ENCODE results near the gene ZMYND15. TPM values are rescaled to one million over a fixed set of nuclear protein-coding genes. Genes with fewer than 3 reads are reported as not detected.
"Not testable (repeated sequence)": the region's sequence is repeated elsewhere in the genome, so short reads cannot be mapped to it uniquely, and the experiment has no call there.

The ZMYND15 gene
- total RNA-seq, 1 donor, result not detected

GRCh38 chr17:4701116-4701515 is 38.5 kb upstream of the ZMYND15 start:
- H3K4me3 ChIP-seq (ENCODE audit: low read depth, low read length), result no peak overlapping the region
- DNase-seq (ENCODE audit: low read depth), result no peak
- TF ChIP-seq CTCF (IDR thresholded peaks at IDR 0.05; ENCODE audit: insufficient read depth, low read depth, low read length), result no peak

DNA sequence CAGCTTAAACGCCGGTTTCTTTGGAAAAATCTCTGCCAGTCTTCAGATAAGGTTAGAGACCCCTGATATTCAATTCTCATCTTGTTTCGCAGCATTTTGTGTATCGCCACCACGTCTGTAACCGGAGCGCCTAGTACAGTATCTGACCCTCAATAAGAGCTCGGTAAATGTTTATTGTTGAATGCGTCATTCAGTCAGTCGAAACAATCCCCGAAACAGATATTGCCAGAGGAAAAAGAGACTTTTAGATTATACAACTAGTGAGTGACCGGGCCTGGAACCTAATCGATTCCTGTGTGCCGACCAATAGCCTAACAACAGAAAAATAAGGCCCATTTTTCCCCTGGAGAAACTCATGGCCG is 36.3 kb upstream of the ZMYND15 start:
- no peak for DNase-seq (ENCODE audit: low read depth)

DNA sequence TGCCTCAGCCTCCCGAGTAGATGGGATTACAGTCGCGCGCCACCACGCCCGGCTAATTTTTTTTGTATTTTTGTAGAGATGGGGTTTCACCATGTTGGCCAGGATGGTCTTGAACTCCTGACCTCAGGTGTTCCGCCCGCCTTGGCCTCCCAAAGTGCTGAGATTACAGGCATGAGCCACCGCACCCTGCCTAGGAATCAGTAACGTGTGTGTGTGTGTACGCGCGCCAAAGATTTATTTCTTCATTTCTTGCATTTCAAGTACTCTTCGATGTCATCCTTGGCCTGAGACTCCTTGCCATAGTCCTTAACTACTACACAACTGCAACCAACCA is 35.1 kb upstream of the ZMYND15 start:
- DNase-seq (ENCODE audit: low read depth), result not testable (repeated sequence)
- peak overlapping the region; percentile 98 for H3K4me3 ChIP-seq (ENCODE audit: low read depth, low read length)

More for the DNA sequence above, 36.3 kb upstream of the ZMYND15 start:
- TF ChIP-seq CTCF (IDR thresholded peaks at IDR 0.05; ENCODE audit: insufficient read depth, low read depth, low read length), result no peak
- H3K4me3 ChIP-seq (ENCODE audit: low read depth, low read length), result peak overlapping the region; percentile 98

DNA sequence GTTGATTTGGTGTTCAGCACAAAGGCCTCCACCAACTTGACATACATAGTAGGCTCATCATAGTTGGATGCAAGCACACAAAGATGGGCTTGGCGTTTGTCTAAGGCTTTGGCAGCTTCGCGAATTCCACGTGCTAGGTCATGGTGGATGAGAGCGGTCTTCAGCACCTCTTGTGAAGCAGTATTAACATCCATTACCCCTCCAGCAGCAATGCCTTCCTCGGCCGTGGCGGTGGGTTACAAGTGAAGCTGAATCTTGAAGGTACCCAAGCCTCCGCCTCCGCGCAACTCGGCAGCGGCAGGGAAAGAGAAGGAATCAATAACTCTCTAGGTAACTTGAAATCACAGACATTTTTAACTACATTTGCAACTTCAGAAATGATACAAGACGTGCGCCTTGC is 34.6 kb upstream of the ZMYND15 start:
- no peak for DNase-seq (ENCODE audit: low read depth)
- TF ChIP-seq CTCF (IDR thresholded peaks at IDR 0.05; ENCODE audit: insufficient read depth, low read depth, low read length), result no peak
- no peak overlapping the region for H3K4me3 ChIP-seq (ENCODE audit: low read depth, low read length)

DNA sequence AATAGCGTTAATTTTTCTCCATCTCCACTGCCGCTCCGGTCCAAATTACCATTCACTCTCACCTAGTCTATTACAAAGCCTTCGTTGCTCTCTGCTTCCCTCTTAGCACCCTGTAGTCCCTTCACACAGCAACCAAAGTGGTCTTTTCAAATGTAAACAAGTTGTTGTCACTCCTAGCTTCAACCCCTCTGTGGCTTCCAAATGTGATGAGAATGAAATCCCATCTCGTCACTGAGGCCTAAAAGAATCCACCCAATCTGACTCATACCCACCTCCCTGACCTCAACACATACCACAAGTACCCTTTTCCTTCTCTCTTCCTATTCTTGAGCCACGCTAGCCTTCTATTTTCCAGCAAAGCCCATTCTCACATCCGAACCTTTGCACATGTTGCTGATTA is 33.5 kb upstream of the ZMYND15 start:
- DNase-seq (ENCODE audit: low read depth), result no peak
- TF ChIP-seq CTCF (IDR thresholded peaks at IDR 0.05; ENCODE audit: insufficient read depth, low read depth, low read length), result no peak
- no peak overlapping the region for H3K4me3 ChIP-seq (ENCODE audit: low read depth, low read length)

DNA sequence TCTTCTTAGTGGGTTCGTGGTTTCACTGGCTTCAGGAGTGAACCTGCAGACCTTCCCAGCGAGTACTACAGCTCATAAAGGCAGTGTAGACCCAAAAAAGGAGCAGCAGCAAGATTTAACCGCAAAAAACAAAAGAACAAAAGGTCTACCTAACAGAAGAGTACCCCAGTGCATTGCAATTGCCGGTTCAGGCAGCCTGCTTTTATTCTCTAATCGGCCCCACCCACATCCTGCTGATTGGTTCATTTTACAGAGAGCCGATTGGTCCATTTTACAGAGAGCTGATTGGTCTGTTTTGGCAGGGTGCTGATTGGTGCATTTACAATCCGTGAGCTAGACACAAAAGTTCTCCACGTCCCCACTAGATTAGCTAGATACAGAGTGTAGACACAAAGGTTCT is 31.2 kb upstream of the ZMYND15 start:
- H3K4me3 ChIP-seq (ENCODE audit: low read depth, low read length), result no peak overlapping the region
- no peak for DNase-seq (ENCODE audit: low read depth)
- no peak for TF ChIP-seq CTCF (IDR thresholded peaks at IDR 0.05; ENCODE audit: insufficient read depth, low read depth, low read length)

GRCh38 chr17:4709794-4710692 is 29.6 kb upstream of the ZMYND15 start, which contains the start of gene ARRB2:
Gene ARRB2, plus strand, starts transcription at chr17:4710632. Its CDS starts 90 bp downstream, at chr17:4710722.
- TF ChIP-seq CTCF (IDR thresholded peaks at IDR 0.05; ENCODE audit: insufficient read depth, low read depth, low read length), result peak; percentile 61
- H3K4me3 ChIP-seq (ENCODE audit: low read depth, low read length), result peak within 1 kb of the TSS; percentile 67
- DNase-seq (ENCODE audit: low read depth), result peak; percentile 99

Measured in fibroblast of villous mesenchyme (primary cell).